Measurements from ENCODE around the gene MSRB3.

DNA sequence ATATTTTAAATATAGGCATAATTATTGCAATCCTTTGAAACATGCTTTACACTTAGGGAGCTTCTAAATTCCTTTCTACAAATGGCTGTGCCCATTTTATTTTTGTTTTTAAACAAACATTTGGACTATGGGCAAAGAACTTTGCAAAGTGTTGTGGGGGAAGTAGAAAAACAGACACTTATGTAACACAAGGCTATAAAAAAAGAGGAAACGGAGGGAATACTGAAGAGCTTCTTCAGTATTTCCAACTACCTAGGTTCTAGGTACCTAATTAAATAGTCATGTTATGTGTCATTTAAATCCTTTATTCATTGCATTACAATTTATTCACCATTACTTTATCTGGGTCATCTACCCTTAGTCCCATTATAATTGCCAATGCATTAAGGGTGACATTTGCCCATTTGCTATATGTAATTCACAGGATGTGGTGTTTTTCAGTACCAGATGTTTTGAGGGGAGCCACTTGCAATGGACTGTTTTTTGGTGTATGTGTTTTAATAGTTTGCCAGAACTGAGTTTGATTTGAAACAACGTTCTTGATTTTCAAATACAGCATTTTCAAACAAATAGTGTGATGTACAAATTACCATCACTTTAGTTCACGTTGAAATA, 1.5 kb upstream of the MSRB3 start:
- no peak for TF ChIP-seq TEAD4 (CRISPR knock-in tag; IDR thresholded peaks at IDR 0.05)
- TF ChIP-seq, protein P1, sequence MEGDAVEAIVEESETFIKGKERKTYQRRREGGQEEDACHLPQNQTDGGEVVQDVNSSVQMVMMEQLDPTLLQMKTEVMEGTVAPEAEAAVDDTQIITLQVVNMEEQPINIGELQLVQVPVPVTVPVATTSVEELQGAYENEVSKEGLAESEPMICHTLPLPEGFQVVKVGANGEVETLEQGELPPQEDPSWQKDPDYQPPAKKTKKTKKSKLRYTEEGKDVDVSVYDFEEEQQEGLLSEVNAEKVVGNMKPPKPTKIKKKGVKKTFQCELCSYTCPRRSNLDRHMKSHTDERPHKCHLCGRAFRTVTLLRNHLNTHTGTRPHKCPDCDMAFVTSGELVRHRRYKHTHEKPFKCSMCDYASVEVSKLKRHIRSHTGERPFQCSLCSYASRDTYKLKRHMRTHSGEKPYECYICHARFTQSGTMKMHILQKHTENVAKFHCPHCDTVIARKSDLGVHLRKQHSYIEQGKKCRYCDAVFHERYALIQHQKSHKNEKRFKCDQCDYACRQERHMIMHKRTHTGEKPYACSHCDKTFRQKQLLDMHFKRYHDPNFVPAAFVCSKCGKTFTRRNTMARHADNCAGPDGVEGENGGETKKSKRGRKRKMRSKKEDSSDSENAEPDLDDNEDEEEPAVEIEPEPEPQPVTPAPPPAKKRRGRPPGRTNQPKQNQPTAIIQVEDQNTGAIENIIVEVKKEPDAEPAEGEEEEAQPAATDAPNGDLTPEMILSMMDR (IDR thresholded peaks at IDR 0.05): no peak
- TF ChIP-seq ATF2 (CRISPR knock-in tag; IDR thresholded peaks at IDR 0.05; ENCODE audit: borderline replicate concordance, low read depth): no peak
- TF ChIP-seq ZBTB21 (CRISPR knock-in tag; IDR thresholded peaks at IDR 0.05; ENCODE audit: borderline replicate concordance): no peak
- TF ChIP-seq RELA (CRISPR knock-in tag; IDR thresholded peaks at IDR 0.05; ENCODE audit: borderline replicate concordance): no peak
- no peak for TF ChIP-seq GABPB1 (CRISPR knock-in tag; IDR thresholded peaks at IDR 0.05)
- TF ChIP-seq TP53 (CRISPR knock-in tag; IDR thresholded peaks at IDR 0.05): no peak
